HEK293 (cell line): ENCODE measurements around the gene SLC16A7.

ENCODE experiments used
- CTCF ChIP-seq: fragments of 450-650 bp; formaldehyde crosslinking; IDR thresholded peaks from 2 replicates; pipeline ENCODE4 v1.5.1; 2016; ENCODE audit warnings: missing biosample characterization, missing genetic modification characterization
- ZFP37 ChIP-seq: fragments of 450-650 bp; formaldehyde crosslinking; IDR thresholded peaks from 2 replicates; pipeline ENCODE4 v1.5.1; 2016; ENCODE audit warnings: missing biosample characterization, missing genetic modification characterization
- ZSCAN23 ChIP-seq: fragments of 450-650 bp; formaldehyde crosslinking; IDR thresholded peaks from 2 replicates; pipeline ENCODE4 v1.5.1; 2016; ENCODE audit warnings: missing biosample characterization, missing genetic modification characterization
- ZSCAN30 ChIP-seq: fragments of 450-650 bp; IDR thresholded peaks from 2 replicates; pipeline ENCODE4 v1.5.1; 2018; ENCODE audit warnings: missing biosample characterization, mild to moderate bottlenecking, missing genetic modification characterization, moderate library complexity

GRCh38 chr12:59715434-59715833 is 119.6 kb downstream of the SLC16A7 start:
- TF ChIP-seq ZSCAN30 (tag by site-specific recombination), result no peak
- TF ChIP-seq ZSCAN23, result no peak
- TF ChIP-seq ZFP37 (tag by site-specific recombination), result no peak
- no peak for TF ChIP-seq CTCF (tag by site-specific recombination)
